Measurements from ENCODE around the gene INO80D. TPM values are rescaled to one million over a fixed set of nuclear protein-coding genes. Genes with fewer than 3 reads are reported as not detected.
"Not testable (repeated sequence)": the region's sequence is repeated elsewhere in the genome, so short reads cannot be mapped to it uniquely, and the experiment has no call there.

INO80D gene
- total RNA-seq, 1 donor from 2014 or later = 11.8 TPM

DNA sequence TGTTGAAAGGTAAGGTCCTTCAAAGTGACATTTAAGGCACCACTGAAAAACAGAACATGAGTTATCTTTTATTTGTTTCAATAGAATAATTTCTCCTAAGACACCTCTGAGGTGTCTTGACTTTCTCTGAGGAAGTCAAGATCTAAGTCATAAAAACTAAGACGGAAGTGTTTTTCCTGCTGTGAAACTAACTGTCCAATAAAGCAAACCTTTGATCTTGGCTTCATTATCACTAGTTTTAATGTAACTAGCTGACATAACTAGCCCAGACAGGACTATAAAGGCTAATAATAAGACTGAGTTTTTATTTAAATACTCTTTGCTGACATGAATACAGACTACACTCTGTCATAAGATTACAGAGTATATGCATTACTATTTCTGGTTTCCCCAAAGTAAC lies 36.6 kb downstream of the INO80D start:
- intact Hi-C loops (cut with DNase I) = no loop called here
- no peak for DNase-seq

DNA sequence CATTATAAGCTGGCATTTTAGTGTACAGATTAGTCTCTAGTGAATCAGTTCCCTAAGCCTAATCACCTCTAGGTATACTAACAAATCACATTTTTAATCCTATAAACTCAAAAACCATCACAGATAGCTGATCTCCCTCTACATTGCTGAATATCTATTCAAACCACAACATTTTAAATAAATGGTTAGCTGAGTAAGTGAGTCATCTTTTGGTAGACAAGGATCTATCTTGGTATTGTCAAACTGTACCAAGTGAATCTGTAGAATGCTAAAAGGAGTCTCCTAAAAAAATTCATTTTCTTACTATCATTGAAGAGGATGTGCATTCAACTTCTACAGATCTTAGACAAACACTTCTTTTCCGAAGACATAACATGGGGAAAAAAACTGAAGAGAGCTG lies 40.7 kb downstream of the INO80D start:
- ATAC-seq (ENCODE audit: poor library complexity) (no peak), DNase-seq (no peak)
- intact Hi-C loops (cut with DNase I) = no loop called here

More for the DNA sequence above, 36.6 kb downstream of the INO80D start:
- ATAC-seq (ENCODE audit: poor library complexity) = no peak

DNA sequence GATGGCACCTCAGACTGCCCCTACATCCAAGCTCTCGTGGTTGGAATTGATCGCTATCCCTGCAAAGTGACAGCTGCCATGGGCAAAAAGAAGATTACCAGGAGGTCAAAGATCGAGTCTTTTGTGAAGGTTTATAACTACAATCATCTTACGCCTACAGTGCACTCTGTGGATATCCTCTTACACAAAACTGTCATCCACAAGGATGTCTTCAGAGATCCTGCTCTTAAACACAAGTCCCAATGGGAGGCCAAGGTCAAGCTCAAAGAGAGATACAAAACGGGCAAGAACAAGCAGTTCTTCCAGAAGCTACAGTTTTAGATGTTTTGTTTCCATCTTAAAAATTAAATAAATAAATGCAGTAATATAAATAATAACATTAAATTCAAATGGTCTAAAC lies 45.4 kb downstream of the INO80D start:
- DNase-seq (no peak), ATAC-seq (ENCODE audit: poor library complexity) (no peak)
- intact Hi-C loops (cut with DNase I) = no loop called here

DNA sequence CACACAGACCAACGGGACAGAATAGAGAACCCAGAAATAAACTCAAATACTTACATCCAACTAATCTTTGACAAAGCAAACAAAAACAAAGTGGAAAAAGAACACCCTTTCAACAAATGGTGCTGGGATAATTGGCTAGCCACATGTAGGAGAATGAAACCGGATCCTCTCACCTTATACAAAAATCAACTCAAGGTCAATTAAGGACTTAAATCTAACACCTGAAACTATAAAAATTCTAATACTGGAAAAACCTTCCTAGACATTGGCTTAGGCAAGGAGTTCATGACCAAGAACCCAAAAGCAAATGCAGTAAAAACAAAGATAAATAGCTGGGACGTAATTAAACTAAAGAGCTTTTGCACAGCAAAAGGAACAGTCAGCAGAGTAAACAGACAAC lies 50.6 kb downstream of the INO80D start:
- intact Hi-C loops (cut with DNase I); ATAC-seq (ENCODE audit: poor library complexity); DNase-seq: not testable (repeated sequence)

DNA sequence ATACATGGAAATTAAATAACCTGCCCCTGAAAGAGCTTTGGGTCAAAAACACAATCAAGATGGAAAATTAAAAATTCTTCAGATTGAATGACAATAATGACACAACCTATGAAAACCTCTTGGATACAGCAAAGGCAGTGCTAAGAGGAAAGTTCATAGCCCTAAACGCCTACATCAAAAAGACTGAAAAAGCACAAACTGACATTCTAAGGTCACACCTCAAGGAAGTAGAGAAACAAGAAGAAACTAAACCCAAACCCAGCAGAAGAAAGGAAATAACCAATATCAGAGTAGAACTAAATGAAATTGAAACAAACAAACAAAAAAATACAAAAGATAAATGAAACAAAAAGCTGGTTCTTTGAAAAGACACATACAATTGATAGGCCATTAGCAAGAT lies 52.5 kb downstream of the INO80D start:
- ATAC-seq (ENCODE audit: poor library complexity); intact Hi-C loops (cut with DNase I): not testable (repeated sequence)

DNA sequence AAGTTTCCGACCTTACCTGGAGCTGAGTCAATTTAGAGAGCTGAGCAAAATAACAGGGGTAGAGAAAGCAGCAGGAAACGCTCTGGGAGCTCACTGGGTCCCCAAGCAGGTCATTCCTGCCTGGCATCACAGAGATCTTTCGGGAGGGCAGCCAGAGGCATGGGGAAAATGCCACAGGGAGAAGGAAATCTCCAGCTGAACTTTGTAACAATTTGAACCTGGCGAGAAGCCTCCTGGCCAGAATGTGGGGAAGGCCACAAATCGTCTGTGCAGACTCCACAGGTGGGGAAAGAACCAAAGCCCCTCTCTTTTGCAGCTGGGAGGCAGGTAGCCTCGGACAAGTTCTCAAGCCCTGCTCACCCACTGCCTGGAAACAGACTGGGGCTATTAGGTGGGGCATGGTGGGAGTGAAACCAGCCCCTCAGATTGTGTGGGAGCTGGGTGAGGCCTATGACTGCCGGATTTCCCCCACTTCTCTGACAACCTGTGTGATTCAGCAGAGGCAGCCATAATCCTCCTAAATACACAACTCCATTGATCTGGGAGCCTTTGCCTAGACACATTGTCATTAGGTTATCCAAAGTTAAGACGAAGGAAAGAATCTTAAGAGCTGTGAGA lies 53.9 kb downstream of the INO80D start:
- ATAC-seq (ENCODE audit: poor library complexity) = peak; percentile 15
- intact Hi-C loops (cut with DNase I) = no loop called here
- no peak for DNase-seq

More for the DNA sequence above, 52.5 kb downstream of the INO80D start:
- not testable (repeated sequence) for DNase-seq

DNA sequence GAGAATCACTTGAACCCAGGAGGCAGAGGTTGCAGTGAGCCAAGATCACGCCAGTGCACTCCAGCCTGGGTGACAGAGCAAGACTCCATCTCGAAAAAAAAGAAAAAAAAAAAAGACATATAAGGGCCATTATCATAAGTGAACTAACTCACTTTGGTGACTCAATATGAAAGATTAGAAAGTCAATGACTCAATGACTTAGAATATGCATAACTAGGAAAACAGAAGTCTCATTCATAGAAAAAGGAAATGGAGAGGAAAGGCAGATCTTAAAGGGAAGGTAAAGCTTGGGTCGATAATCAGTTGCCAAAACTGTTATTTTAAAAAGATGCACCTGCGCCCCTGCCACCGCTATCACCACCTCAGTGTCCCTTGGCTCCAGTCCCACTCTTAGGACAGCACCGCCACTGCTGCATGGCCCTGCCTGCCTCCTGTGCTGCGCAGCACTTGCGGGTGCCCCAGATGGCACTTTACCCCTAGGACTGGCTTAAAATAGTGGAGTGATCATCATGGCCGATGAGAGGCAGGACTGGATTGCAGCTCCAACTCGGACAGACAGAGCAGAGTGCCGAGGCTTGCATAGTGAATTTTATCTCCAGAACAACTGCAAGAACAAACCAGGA lies 54.7 kb downstream of the INO80D start:
- ATAC-seq (ENCODE audit: poor library complexity) = peak; percentile 41

DNA sequence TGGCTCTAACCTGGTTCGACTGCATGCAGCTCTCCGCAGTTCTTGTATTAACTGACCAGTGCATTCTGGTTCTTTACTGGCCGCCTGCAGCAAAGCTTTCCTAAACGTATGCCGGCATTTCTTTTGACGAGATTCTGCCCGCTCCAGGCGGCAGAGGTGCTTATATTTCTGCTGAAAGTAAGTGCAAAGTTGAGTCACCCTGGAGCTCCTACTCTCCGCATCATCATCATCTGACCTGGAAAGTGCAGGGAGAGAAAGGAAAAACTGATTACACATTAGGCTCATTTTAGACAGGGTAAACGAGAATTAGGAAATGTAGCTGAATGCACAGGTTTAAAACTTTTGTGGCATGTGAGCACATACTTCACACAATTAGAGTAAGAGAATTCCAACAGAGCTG lies 57.9 kb downstream of the INO80D start:
- ATAC-seq (ENCODE audit: poor library complexity) (no peak), DNase-seq (no peak)
- intact Hi-C loops (cut with DNase I) = no loop called here

More for the DNA sequence above, 54.7 kb downstream of the INO80D start:
- intact Hi-C loops (cut with DNase I) = no loop called here
- no peak for DNase-seq

DNA sequence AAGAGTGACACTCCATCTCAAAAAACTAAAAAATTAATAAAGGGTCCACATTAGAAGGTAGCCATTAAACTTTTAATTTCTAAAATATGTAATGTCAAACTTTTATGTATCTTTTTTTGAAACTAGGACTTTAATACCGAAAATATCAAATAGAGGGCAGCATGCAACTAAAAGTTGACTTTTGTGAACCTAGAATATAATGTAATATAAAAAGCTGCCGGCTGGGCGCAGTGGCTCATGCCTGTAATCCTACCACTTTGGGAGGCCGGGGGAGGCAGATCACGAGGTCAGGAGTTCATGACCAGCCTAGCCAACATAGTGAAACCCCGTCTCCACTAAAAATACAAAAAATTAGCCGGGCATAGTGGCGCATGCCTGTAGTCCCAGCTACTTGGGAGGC lies 62.8 kb downstream of the INO80D start:
- intact Hi-C loops (cut with DNase I) = no loop called here
- no peak for DNase-seq
- ATAC-seq (ENCODE audit: poor library complexity) = no peak

DNA sequence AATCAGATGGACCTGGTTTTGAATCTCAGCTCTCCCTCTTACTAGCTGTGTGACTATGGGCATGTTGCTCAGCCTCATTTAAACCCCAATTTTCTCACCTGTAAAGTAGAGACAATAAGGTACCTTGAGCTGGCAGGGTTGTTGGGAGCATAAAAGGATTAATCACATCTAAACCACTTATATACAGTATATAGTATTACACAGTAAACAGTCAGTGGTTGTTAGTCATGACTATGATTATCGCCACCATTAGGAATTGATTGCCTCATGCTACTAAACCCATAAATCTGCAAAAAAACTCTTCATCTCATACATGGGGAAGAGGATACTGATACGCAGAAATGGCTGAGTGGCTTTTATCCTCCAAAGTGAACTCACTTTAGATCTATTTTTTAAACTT lies 65.8 kb downstream of the INO80D start:
- intact Hi-C loops (cut with DNase I) = no loop called here
- ATAC-seq (ENCODE audit: poor library complexity) (no peak), DNase-seq (no peak)

DNA sequence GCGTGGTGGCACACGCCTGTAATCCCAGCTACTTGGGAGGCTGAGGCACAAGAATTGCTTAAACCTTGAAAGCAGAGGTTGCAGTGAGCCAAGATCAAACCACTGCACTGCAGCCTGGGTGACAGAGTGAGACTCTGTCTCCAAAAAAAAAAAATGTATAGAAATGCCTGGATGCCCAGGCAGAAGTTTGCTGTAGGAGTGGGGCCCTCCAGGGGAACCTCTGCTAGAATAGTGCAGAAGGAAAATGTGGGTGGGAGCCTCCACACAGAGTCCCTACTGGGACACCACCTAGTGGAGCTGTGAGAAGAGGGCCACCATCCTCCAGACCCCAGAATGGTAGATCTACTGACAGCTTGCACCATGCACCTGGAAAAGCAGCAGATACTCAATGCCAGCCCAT lies 70.2 kb downstream of the INO80D start:
- intact Hi-C loops (cut with DNase I); DNase-seq; ATAC-seq (ENCODE audit: poor library complexity): not testable (repeated sequence)

DNA sequence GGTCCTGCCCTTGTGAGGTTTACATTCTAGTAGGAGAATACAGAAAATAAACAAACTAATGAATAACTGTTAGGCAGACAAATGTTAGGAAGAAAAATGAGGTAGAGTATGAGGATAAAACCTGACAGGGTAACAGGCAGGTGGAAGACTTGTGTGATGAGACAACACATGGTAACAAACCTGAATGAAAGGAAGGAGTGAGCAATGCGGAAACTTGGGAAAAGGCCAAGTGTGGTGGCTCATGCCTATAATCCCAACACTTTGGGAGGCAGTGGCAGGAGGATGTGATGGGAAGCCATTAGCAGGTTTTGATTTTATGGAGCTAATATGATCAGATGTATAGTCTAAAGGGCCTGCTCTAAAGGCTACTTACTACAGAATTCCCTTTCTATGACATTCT lies 74.2 kb downstream of the INO80D start:
- intact Hi-C loops (cut with DNase I) = no loop called here
- DNase-seq (no peak), ATAC-seq (ENCODE audit: poor library complexity) (no peak)

DNA sequence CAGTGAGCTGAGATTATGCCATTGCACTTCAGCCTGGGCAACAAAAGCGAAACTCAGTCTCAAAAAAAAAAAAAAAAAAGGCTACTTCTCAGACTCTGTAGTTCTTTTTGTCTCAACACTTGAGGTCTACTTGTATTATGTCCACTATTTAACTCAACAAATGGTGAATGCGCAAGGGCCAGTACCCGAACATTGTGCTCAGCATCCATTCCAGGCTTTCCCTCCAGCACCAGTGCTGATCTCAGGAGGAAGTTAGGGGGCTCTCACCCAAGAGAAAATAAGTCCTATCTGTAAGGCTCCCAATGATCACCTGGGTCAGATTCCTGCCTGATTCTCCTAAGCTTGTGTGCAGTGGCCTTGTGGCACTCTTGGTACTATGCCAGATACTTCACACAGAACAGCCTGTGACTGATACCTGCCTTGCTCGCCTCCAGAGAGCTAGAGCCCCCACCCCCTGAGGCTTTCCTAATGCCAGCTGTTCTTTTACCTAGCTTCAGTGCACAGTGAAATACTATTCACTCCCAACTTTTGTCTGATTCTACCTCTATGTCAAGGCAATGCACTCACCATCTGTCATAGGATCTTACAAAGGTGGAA lies 74.9 kb downstream of the INO80D start:
- ATAC-seq (ENCODE audit: poor library complexity) (peak; percentile 43), DNase-seq (no peak)
- intact Hi-C loops (cut with DNase I) = no loop called here

DNA sequence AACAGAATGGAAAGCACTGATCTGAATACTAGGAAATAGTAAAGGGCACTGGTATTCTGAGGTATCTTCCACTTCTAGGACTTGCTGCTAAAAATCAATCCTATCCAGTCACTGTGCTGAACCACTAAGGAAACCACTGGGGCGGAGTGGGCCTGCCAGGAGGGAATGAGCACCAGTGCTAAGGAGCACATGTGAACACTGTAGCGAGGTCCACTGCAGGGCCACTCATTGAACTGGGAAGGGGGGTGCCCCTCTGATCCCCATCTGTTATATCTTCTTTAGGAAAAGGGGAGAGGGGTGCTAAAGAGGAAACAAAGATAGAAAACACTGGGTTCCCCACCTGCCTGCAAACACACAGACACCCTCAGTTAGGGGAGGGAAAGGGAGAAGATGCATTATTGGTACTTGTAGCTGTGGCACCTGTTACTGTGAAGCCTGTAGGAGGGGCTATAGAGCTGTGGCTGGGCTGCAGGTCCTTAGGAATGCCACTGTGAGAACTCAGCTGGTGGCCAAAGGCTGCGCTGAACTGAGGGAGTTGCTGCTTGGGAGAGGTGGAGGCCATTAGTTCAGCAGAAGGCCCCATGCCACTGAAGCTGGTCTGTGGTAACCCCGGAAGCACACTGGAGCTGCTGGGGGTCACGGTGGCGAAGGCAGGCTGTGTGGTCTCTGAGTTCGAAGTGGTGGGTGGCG lies 81.8 kb downstream of the INO80D start:
- ATAC-seq (ENCODE audit: poor library complexity) (no peak), DNase-seq (no peak)
- intact Hi-C loops (cut with DNase I) = no loop called here

DNA sequence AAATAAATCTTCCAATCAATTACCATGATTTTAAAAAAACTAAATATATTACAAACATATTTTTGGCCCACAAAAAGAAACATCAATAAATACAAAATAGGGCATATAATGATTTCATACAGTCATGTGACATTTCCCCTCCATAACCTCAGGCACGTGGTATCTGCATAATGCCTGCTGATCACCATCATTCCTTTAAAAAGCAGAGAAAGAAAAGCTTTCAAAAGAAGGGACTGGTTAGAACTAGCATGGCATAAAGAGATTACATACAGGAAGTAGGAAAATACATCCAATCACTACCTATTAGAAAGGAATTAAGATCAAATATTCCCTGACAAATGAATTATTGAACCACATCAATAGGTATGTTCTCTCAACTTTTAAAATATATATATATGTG lies 83.5 kb downstream of the INO80D start:
- intact Hi-C loops (cut with DNase I) = no loop called here
- DNase-seq = no peak
- no peak for ATAC-seq (ENCODE audit: poor library complexity)

DNA sequence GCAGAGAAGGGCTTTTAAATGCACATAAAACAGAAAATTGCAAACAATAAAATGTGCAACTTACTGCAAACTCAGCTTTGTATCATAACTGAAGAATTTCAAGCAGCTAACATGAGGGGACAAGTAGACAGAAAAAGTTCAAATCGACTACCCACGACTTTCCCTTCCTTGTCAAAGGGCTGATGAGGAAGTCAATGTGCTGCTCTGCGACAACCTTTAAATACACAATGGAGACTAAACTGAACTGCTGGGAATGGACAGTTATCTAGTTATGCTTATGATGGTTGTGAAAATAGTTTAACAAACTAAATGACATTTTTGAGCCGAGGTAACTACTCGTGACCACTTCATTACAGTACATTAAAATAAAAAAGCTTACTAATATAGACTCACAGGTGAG lies 84.1 kb downstream of the INO80D start:
- no peak for ATAC-seq (ENCODE audit: poor library complexity)
- intact Hi-C loops (cut with DNase I) = no loop called here
- no peak for DNase-seq

DNA sequence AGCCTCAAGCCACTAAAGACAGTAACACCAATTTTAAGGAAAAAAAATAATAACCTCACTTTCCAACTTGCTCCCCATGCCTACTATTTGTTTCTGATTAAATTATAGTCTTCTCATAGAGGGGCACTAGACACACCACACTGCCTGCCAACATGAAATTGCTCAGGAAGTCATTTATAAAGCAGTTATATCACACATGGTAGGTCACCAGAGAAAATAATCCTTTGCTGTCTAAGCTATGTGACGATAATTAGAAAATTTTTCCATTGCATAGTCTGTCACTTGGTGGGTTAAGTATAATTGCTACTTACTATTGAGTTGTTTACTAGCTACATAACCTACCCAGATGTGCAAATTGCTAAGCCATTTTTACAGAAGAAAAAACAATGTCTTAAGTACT lies 85.2 kb downstream of the INO80D start:
- intact Hi-C loops (cut with DNase I) = no loop called here
- DNase-seq (no peak), ATAC-seq (ENCODE audit: poor library complexity) (no peak)

DNA sequence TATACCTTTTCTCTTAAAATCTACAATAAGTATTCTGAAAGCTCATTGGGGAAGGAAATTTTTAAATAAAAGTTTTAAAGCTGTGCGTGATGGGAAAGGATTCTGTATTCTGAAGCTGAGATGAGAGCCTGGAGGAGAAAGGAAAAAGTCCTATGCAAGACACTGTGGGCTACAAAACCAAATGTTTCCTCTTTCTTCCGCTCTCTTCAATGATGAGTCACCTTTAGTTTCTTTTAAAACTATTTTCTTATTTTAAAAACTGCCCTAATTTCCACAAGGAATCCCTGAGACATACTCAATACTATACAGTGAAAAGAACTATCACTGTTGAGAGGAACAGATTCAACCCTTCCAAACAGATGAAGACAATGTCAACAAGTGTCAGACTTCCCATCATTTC lies 87.4 kb downstream of the INO80D start:
- ATAC-seq (ENCODE audit: poor library complexity) (no peak), DNase-seq (no peak)
- intact Hi-C loops (cut with DNase I) = no loop called here

DNA sequence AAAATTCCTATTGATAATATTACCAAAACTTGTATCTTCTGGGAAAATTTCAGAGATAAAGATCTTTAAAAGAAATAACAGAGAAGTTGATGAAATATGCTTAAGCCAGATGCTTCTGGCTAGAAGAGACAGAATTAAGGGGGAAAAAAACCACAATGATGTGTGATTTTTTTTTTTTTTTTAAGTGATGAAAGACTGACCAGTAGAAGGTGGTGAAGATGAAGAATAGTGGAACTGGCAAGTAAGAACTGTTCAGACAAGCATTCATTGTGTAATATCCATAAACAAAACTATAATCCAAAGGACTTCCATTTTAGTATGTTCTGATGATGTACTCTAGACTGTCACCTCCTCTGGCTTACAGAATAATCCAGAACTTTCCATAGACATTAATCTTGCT lies 89.8 kb downstream of the INO80D start:
- no peak for DNase-seq
- intact Hi-C loops (cut with DNase I) = no loop called here
- no peak for ATAC-seq (ENCODE audit: poor library complexity)

DNA sequence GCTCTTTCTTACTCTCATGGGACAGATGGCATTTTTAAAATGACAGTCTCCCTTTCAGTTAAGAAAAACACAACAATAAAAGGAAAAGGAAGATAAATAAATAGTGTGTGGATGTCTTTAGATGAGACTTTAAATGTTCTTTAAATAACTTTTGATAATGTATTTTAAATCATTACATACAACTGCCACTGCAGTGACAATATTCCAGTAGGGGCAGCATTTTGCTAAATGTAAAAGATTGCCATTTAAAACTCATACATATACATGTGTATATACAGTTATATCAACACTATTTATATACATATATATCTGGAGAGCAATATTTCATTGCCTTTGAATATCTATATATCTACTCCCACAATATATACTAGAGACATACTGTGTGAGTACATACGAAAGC lies 90.7 kb downstream of the INO80D start:
- intact Hi-C loops (cut with DNase I) = no loop called here
- DNase-seq (no peak), ATAC-seq (ENCODE audit: poor library complexity) (no peak)

Measured in Right ventricle myocardium superior (tissue), 1 donor.